HepG2 (cell line): Measurements from ENCODE around the gene NFAT5. TPM values are rescaled to one million over a fixed set of nuclear protein-coding genes. Genes with fewer than 3 reads are reported as not detected.

Experiments used
- ARID4A ChIP-seq: sonication (generic); formaldehyde crosslinking; IDR thresholded peaks from 2 replicates; pipeline ENCODE4 v1.5.0; 2020; ENCODE audit warnings: mild to moderate bottlenecking, missing genetic modification reagents, borderline replicate concordance
- DMTF1 ChIP-seq: sonication (generic); formaldehyde crosslinking; IDR thresholded peaks from 2 replicates; pipeline ENCODE4 v1.4.0; 2020; ENCODE audit warnings: mild to moderate bottlenecking, missing genetic modification reagents
- KLF11 ChIP-seq: IDR thresholded peaks from 2 replicates; pipeline ENCODE4 v1.6.1; 2016; ENCODE audit warnings: missing compliant biosample characterization
- KLF6 ChIP-seq: IDR thresholded peaks from 2 replicates; pipeline ENCODE4 v1.8.0; 2016; ENCODE audit warnings: missing biosample characterization, missing genetic modification reagents
- MIER2 ChIP-seq: IDR thresholded peaks from 2 replicates; pipeline ENCODE4 v1.6.1; 2016; ENCODE audit warnings: missing biosample characterization, missing genetic modification reagents
- RBM39 ChIP-seq: fragments of 200-400 bp; formaldehyde crosslinking; IDR thresholded peaks from one replicate; pipeline ENCODE4 v1.6.1; 2018; ENCODE audit warnings: antibody characterized with exemption, mild to moderate bottlenecking, low read depth, low read length; ENCODE audit not compliant: poor library complexity, severe bottlenecking
- RNF2 ChIP-seq: fragments of 450-650 bp; conservative IDR thresholded peaks from 2 replicates; pipeline ENCODE4 v1.6.1; 2016; ENCODE audit warnings: low read depth
- SCMH1 ChIP-seq: sonication (generic); formaldehyde crosslinking; IDR thresholded peaks from 2 replicates; pipeline ENCODE4 v1.9.0; 2021; ENCODE audit warnings: missing genetic modification reagents, mild to moderate bottlenecking, borderline replicate concordance
- SKI ChIP-seq: fragments of 450-650 bp; IDR thresholded peaks from one replicate; pipeline ENCODE4 v1.6.1; 2018; ENCODE audit warnings: mild to moderate bottlenecking; ENCODE audit not compliant: partially characterized antibody
- SP5 ChIP-seq: IDR thresholded peaks from 2 replicates; pipeline ENCODE4 v1.6.1; 2016; ENCODE audit warnings: low read depth, borderline replicate concordance
- ZFP91 ChIP-seq: sonication (generic); formaldehyde crosslinking; IDR thresholded peaks from 2 replicates; pipeline ENCODE4 v1.9.0; 2022; ENCODE audit warnings: missing genetic modification reagents, mild to moderate bottlenecking, borderline replicate concordance
- ZHX2 ChIP-seq, 2 experiments: sonication (generic) in 1 of 2; formaldehyde crosslinking in 1 of 2; IDR thresholded peaks; 2 replicates each; pipeline versions ENCODE4 v1.6.1 to v1.9.0; 2014 to 2022; ENCODE audit warnings: antibody characterized with exemption in 1 of 2, borderline replicate concordance in 1 of 2, inconsistent platforms in 1 of 2, low read depth in 1 of 2, missing genetic modification reagents in 1 of 2
- ZNF614 ChIP-seq: IDR thresholded peaks from 2 replicates; pipeline ENCODE4 v1.6.1; 2018; ENCODE audit warnings: missing biosample characterization, missing genetic modification reagents, inconsistent platforms, borderline replicate concordance
- polyA plus RNA-seq, 8 experiments: library from polyadenylated mRNA; depleted of rRNA in 3 of 8; stranded (reverse) in 7 of 8; unstranded in 1 of 8; fragments of >200 nt; fragmentation: Illumina TruSeq in 4 of 8; extraction: Trizol in 4 of 8; gene quantifications; 2 replicates each; pipeline versions ENCODE4 v1.2.1 to v1.2.3, GENCODE V29; 2011 to 2016; ENCODE audit warnings: low read depth in 4 of 8, missing spikeins in 1 of 8, mixed read lengths in 1 of 8; ENCODE audit not compliant: insufficient read depth in 1 of 8
- total RNA-seq, 5 experiments: library from RNA; depleted of rRNA; stranded (reverse); fragments of >200 nt; fragmentation: Illumina TruSeq; extraction: Trizol; gene quantifications; 2 replicates each; pipeline ENCODE4 v1.2.3, GENCODE V29; 2016; ENCODE audit warnings: low read depth in 1 of 5

NFAT5 gene
- total and polyA plus RNA-seq, 2 of the 13 experiments (the other 11 are each of a cell fraction or from before 2014, with no cell fraction given): 20.5 to 54.3 TPM

- TF ChIP-seq ZHX2 (IDR thresholded peaks at IDR 0.05; ENCODE audit: low read depth) (peak; percentile 83), ZHX2 (CRISPR knock-in tag; IDR thresholded peaks at IDR 0.05; ENCODE audit: borderline replicate concordance) (no peak), MIER2 (CRISPR knock-in tag) (no peak), DMTF1 (CRISPR knock-in tag) (0 out of 2 replicates have a peak, but pooled peaks have one; percentile 10), ARID4A (CRISPR knock-in tag) (peak; percentile 93), SKI (peak; percentile 87), SP5 (peak; percentile 86), KLF6 (CRISPR knock-in tag) (peak; percentile 87), RNF2 (no peak), ZFP91 (CRISPR knock-in tag) (peak; percentile 84; the same call in 1 of the 2 replicates), KLF11 (CRISPR knock-in tag) (peak; percentile 70), SCMH1 (no peak), RBM39 (peak; percentile 97), ZNF614 (CRISPR knock-in tag) (no peak)
These were observed at the start of gene NFAT5 (continued) for GRCh38 chr16:69565671-69566239.
